SK-N-SH (cell line): ENCODE data around the gene CX3CR1. TPM values are rescaled to one million over a fixed set of nuclear protein-coding genes. Genes with fewer than 3 reads are reported as not detected.

Source experiments
- CTCF ChIA-PET: fragments of 300-600, 350-600 bp; formaldehyde crosslinking; extraction: SDS; loops from one replicate; lab custom pipeline; 2021; lab: Yijun Ruan, JAX
- POLR2A ChIA-PET: fragments of 350-600 bp; sonication (Branson Sonifier 250); formaldehyde crosslinking; extraction: SDS; loops from one replicate; lab custom pipeline; 2020; ENCODE audit warnings: antibody characterized with exemption, inconsistent platforms; lab: Yijun Ruan, JAX
- DNase-seq: peaks from one replicate; pipeline ENCODE4 v3.0.0; 2012
- H2AFZ ChIP-seq: fragments of 200-600 bp; sonication (generic); 2 replicates; pipeline ENCODE4 v1.8.1; 2016; ENCODE audit warnings: antibody characterized with exemption, mild to moderate bottlenecking, low read depth
- H3F3A ChIP-seq: fragments of 200-600 bp; sonication (generic); replicated peaks from 2 replicates; pipeline ENCODE3; 2016; ENCODE audit warnings: antibody characterized with exemption, mild to moderate bottlenecking; ENCODE audit not compliant: insufficient read depth
- H3K27ac ChIP-seq, 2 experiments: fragments of 200-500 bp in 1 of 2; fragments of 200-600 bp in 1 of 2; sonication (Bioruptor generic) in 1 of 2; sonication (generic), shearing (Covaris generic) in 1 of 2; 2 replicates each; pipeline versions ENCODE4 v1.5.1 to v1.6.1; 2014 to 2016; ENCODE audit warnings: low read depth in 2 of 2, inconsistent platforms in 1 of 2, low read length in 1 of 2, mild to moderate bottlenecking in 1 of 2, mixed read lengths in 1 of 2
- H3K27me3 ChIP-seq: fragments of 200-600 bp; sonication (generic), shearing (Covaris generic); 2 replicates; pipeline ENCODE4 v1.6.1; 2016; ENCODE audit warnings: mixed run types; ENCODE audit not compliant: insufficient read depth
- H3K36me3 ChIP-seq, 2 experiments: fragments of 200-500 bp in 1 of 2; fragments of 200-600 bp in 1 of 2; sonication (Bioruptor generic) in 1 of 2; sonication (generic) in 1 of 2; replicated peaks in 1 of 2; 2 replicates each; pipeline versions ENCODE3 to v1.5.1; 2014 to 2016; ENCODE audit warnings: low read length in 1 of 2, mild to moderate bottlenecking in 1 of 2; ENCODE audit not compliant: insufficient read depth in 2 of 2, control insufficient read depth in 1 of 2
- H3K4me1 ChIP-seq, 2 experiments: fragments of 200-500 bp in 1 of 2; fragments of 200-600 bp in 1 of 2; sonication (Bioruptor generic) in 1 of 2; sonication (generic), shearing (Covaris generic) in 1 of 2; 2 replicates each; pipeline versions ENCODE4 v1.5.1 to v1.6.1; 2014 to 2016; ENCODE audit warnings: low read depth in 1 of 2, low read length in 1 of 2, mixed run types in 1 of 2; ENCODE audit not compliant: insufficient read depth in 2 of 2, control insufficient read depth in 1 of 2
- H3K4me2 ChIP-seq: fragments of 200-600 bp; sonication (generic), shearing (Covaris generic); 2 replicates; pipeline ENCODE4 v1.6.1; 2017; ENCODE audit warnings: mixed run types
- H3K4me3 ChIP-seq, 2 experiments: fragments of 200-500 bp in 1 of 2; fragments of 200-600 bp in 1 of 2; sonication (Bioruptor generic) in 1 of 2; sonication (generic), shearing (Covaris generic) in 1 of 2; 2 replicates each; pipeline versions ENCODE4 v1.5.1 to v1.8.1; 2014 to 2016; ENCODE audit warnings: low read depth in 2 of 2, inconsistent platforms in 1 of 2, low read length in 1 of 2, mild to moderate bottlenecking in 1 of 2, mixed read lengths in 1 of 2, moderate library complexity in 1 of 2
- H3K79me2 ChIP-seq: fragments of 200-600 bp; sonication (generic); 2 replicates; pipeline ENCODE4 v1.8.1; 2017; ENCODE audit warnings: mild to moderate bottlenecking; ENCODE audit not compliant: insufficient read depth
- H3K9ac ChIP-seq: fragments of 200-600 bp; sonication (generic); 2 replicates; pipeline ENCODE4 v1.6.1; 2017; ENCODE audit warnings: mixed run types
- H3K9me2 ChIP-seq: fragments of 200-600 bp; sonication (generic); 2 replicates; pipeline ENCODE4 v1.6.1; 2017; ENCODE audit warnings: mixed run types
- H3K9me3 ChIP-seq: fragments of 200-600 bp; sonication (generic); 2 replicates; pipeline ENCODE4 v1.6.1; 2017; ENCODE audit warnings: mixed run types, mild to moderate bottlenecking, moderate library complexity
- H4K20me1 ChIP-seq: fragments of 200-600 bp; sonication (generic); 2 replicates; pipeline ENCODE4 v1.6.1; 2017; ENCODE audit warnings: mild to moderate bottlenecking, mixed run types; ENCODE audit not compliant: insufficient read depth
- CTCF ChIP-seq: fragments of 200-600 bp; sonication (generic); IDR thresholded peaks from 2 replicates; pipeline ENCODE4 v1.6.1; 2017; ENCODE audit warnings: antibody characterized with exemption, mild to moderate bottlenecking, moderate library complexity
- EZH2phosphoT487 ChIP-seq: fragments of 200-600 bp; sonication (generic); IDR thresholded peaks from 2 replicates; pipeline ENCODE4 v1.6.1; 2017; ENCODE audit warnings: low read depth, mixed run types, mild to moderate bottlenecking, antibody characterized with exemption, moderate library complexity, borderline replicate concordance
- FOXJ3 ChIP-seq: sonication (generic); formaldehyde crosslinking; IDR thresholded peaks from 2 replicates; pipeline ENCODE4 v1.5.1; 2020; ENCODE audit warnings: mild to moderate bottlenecking, missing genetic modification reagents
- FOXM1 ChIP-seq: IDR thresholded peaks from 2 replicates; pipeline ENCODE4 v1.4.0; 2012; ENCODE audit warnings: low read depth, mild to moderate bottlenecking
- NRF1 ChIP-seq: IDR thresholded peaks from 2 replicates; pipeline ENCODE4 v1.6.1; 2012; ENCODE audit warnings: low read depth, mild to moderate bottlenecking, low read length
- RCOR1 ChIP-seq: fragments of 150-350 bp; IDR thresholded peaks from 2 replicates; pipeline ENCODE4 v1.6.1; 2017; ENCODE audit warnings: antibody characterized with exemption, low read length
- RXRA ChIP-seq: IDR thresholded peaks from 2 replicates; pipeline ENCODE4 v1.4.0; 2012; ENCODE audit warnings: low read depth, mild to moderate bottlenecking, borderline replicate concordance
- SIN3A ChIP-seq: IDR thresholded peaks from 2 replicates; pipeline ENCODE4 v1.6.1; 2012; ENCODE audit warnings: low read depth, mild to moderate bottlenecking, low read length, moderate library complexity, borderline replicate concordance
- SMC3 ChIP-seq: IDR thresholded peaks from 2 replicates; pipeline ENCODE4 v1.6.1; 2012; ENCODE audit warnings: low read depth, low read length, improper control_type of control experiment
- TCF12 ChIP-seq: IDR thresholded peaks from 2 replicates; pipeline ENCODE4 v1.4.0; 2012
- TEAD4 ChIP-seq: IDR thresholded peaks from 2 replicates; pipeline ENCODE4 v1.4.0; 2012; ENCODE audit warnings: mild to moderate bottlenecking, borderline replicate concordance; ENCODE audit not compliant: insufficient read depth
- YY1 ChIP-seq: IDR thresholded peaks from 2 replicates; pipeline ENCODE4 v1.4.0; 2012; ENCODE audit warnings: low read depth, mild to moderate bottlenecking
- ZBTB33 ChIP-seq: IDR thresholded peaks from 2 replicates; pipeline ENCODE4 v1.4.0; 2012; ENCODE audit warnings: low read depth, borderline replicate concordance
- polyA plus RNA-seq, 3 experiments: library from polyadenylated mRNA; depleted of rRNA; stranded (reverse); fragments of >200 nt; gene quantifications; 2 replicates each; pipeline ENCODE4 v1.2.3, GENCODE V29; 2012
- TF ChIP-seq, protein P1 (sequence below): IDR thresholded peaks from 2 replicates; pipeline ENCODE4 v1.4.0; 2012; ENCODE audit warnings: low read depth, borderline replicate concordance
- TF ChIP-seq, protein P2 (sequence below): IDR thresholded peaks from 2 replicates; pipeline ENCODE4 v1.4.0; 2012; ENCODE audit warnings: low read depth

CX3CR1 gene
- polyA plus RNA-seq, 1 of the 3 experiments (the other 2 are of a cell fraction), result not detected

DNA sequence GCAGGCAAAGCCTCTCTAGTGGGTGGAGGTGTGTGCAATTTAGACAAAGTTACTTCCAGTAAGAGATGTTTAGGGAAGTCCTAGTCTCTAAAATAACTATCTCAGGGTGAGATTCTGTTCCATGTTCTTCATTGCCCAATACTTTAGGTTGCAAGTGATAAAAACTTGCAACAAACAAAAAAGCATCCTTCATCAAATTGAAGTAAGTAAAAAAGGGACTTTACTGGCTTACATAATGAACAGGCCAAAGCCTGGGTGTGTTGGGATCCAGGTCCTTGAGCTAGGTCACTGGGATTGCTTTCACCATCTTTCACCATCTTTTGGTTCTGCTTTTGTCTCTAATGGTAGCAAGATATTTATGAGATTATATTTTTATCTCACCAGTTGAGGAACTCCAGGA, 38.3 kb downstream of the CX3CR1 start:
- DNase-seq, result no peak
- H3K4me2 ChIP-seq, result no peak overlapping the region
- H3K9me2 ChIP-seq, result no peaks in the 10 kb centered on the region
- H3K9ac ChIP-seq, result no peak overlapping the region
- no peaks in the 10 kb centered on the region for H3K79me2 ChIP-seq
- CTCF ChIA-PET, result interaction anchor here (0.7 to 1.3 kb wide), 2 partner anchors 47 to 50 kb away, joined by 4 to 6 read pairs; no protein-coding TSS in a partner anchor
- H3K36me3 ChIP-seq, result no peaks in the 10 kb centered on the region
- no peaks in the 10 kb centered on the region for H3F3A ChIP-seq
- H2AFZ ChIP-seq, result no peak overlapping the region
- no peaks in the 10 kb centered on the region for H3K9me3 ChIP-seq
- H3K27me3 ChIP-seq, result peaks cover 19% of the 10 kb centered on the region; the same call in 1 of the 2 replicates
- no peaks in the 10 kb centered on the region for H3K4me1 ChIP-seq
- no peak overlapping the region for H3K4me3 ChIP-seq
- TF ChIP-seq SIN3A (no peak), TEAD4 (no peak), ZBTB33 (no peak), YY1 (no peak), CTCF (no peak), TCF12 (no peak), EZH2phosphoT487 (no peak), FOXJ3 (CRISPR knock-in tag) (no peak), RCOR1 (no peak), SMC3 (no peak), RXRA (no peak), NRF1 (no peak), FOXM1 (no peak)
- TF ChIP-seq, protein P1, sequence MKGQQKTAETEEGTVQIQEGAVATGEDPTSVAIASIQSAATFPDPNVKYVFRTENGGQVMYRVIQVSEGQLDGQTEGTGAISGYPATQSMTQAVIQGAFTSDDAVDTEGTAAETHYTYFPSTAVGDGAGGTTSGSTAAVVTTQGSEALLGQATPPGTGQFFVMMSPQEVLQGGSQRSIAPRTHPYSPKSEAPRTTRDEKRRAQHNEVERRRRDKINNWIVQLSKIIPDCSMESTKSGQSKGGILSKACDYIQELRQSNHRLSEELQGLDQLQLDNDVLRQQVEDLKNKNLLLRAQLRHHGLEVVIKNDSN, result no peak
- TF ChIP-seq, protein P2, sequence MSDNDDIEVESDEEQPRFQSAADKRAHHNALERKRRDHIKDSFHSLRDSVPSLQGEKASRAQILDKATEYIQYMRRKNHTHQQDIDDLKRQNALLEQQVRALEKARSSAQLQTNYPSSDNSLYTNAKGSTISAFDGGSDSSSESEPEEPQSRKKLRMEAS, result no peak
- TF ChIP-seq, all 33 proteins: peak for 0
- POLR2A ChIA-PET, result no interaction called here
- Histone ChIP-seq H3K27ac (no peak overlapping the region), H4K20me1 (no peaks in the 10 kb centered on the region)
